Smooth muscle cell (in vitro differentiated cells): ENCODE results near the gene SENP1. TPM values are rescaled to one million over a fixed set of nuclear protein-coding genes. Genes with fewer than 3 reads are reported as not detected.

ENCODE experiments used
- DNase-seq: peaks from one replicate; lab custom pipeline; 2025; ENCODE audit not compliant: unreplicated experiment; lab: John Stamatoyannopoulos, UW
- H2AFZ ChIP-seq: fragments of 200-600 bp; sonication (generic); 2 replicates; pipeline ENCODE4 v1.6.0; 2016; ENCODE audit warnings: antibody characterized with exemption, low read depth, mild to moderate bottlenecking
- H3F3A ChIP-seq: fragments of 200-600 bp; sonication (generic); 2 replicates; pipeline ENCODE4 v1.6.0; 2017; ENCODE audit warnings: antibody characterized with exemption, low read depth
- H3K27ac ChIP-seq: fragments of 200-600 bp; sonication (generic); 2 replicates; pipeline ENCODE4 v1.5.1; 2016; ENCODE audit warnings: low read depth, mild to moderate bottlenecking
- H3K27me3 ChIP-seq: fragments of 200-600 bp; sonication (generic); 2 replicates; pipeline ENCODE4 v1.6.1; 2016; ENCODE audit warnings: low read depth, mild to moderate bottlenecking
- H3K36me3 ChIP-seq: fragments of 200-600 bp; sonication (generic); 2 replicates; pipeline ENCODE4 v1.5.1; 2016; ENCODE audit warnings: low read depth
- H3K4me1 ChIP-seq: fragments of 200-600 bp; sonication (generic); 2 replicates; pipeline ENCODE4 v1.5.1; 2016; ENCODE audit warnings: low read depth
- H3K4me2 ChIP-seq: fragments of 200-600 bp; sonication (generic); 2 replicates; pipeline ENCODE4 v1.6.0; 2016; ENCODE audit warnings: mild to moderate bottlenecking
- H3K4me3 ChIP-seq: fragments of 200-600 bp; sonication (generic); 2 replicates; pipeline ENCODE4 v1.5.1; 2016; ENCODE audit warnings: mild to moderate bottlenecking
- H3K79me2 ChIP-seq: fragments of 200-600 bp; sonication (generic); 2 replicates; pipeline ENCODE4 v1.6.0; 2016; ENCODE audit warnings: low read depth, mild to moderate bottlenecking
- H3K9ac ChIP-seq: fragments of 200-600 bp; sonication (generic); 2 replicates; pipeline ENCODE4 v1.6.0; 2016; ENCODE audit warnings: low read depth
- H3K9me3 ChIP-seq: fragments of 200-600 bp; sonication (generic); replicated peaks from 2 replicates; pipeline ENCODE4 v1.5.1; 2016; ENCODE audit warnings: low read depth
- H4K20me1 ChIP-seq: fragments of 200-600 bp; sonication (generic); 2 replicates; pipeline ENCODE4 v1.6.0; 2016; ENCODE audit warnings: low read depth
- CTCF ChIP-seq: fragments of 200-600 bp; sonication (generic); IDR thresholded peaks from 2 replicates; pipeline ENCODE4 v1.5.1; 2017; ENCODE audit warnings: borderline replicate concordance, mild to moderate bottlenecking, antibody characterized with exemption; ENCODE audit not compliant: insufficient read depth, poor library complexity, severe bottlenecking
- whole genome bisulfite sequencing: methylation state at CpG from one replicate; pipeline ENCODE4 v1.1.7; 2016; ENCODE audit warnings: low lambda C conversion rate; 5-methylcytosine and 5-hydroxymethylcytosine counted together
- microRNA-seq: library from miRNA; unstranded; fragments of <30 nt; microRNA quantifications from one replicate; pipeline ENCODE4, GENCODE V29; 2016; ENCODE audit warnings: borderline number of aligned reads
- polyA plus RNA-seq: library from polyadenylated mRNA; unstranded; fragments of >200 nt; fragmentation: Nextera tagmentation; extraction: Ambion mirVana; gene quantifications from 2 replicates; pipeline ENCODE4 v1.2.1, GENCODE V29; 2016
- small RNA-seq: library from RNA; depleted of rRNA; stranded (forward); fragments of <200 nt; gene quantifications from one replicate; pipeline ENCODE3, GENCODE V24; 2014
- total RNA-seq: library from RNA; depleted of rRNA; stranded (reverse); fragments of >200 nt; gene quantifications from 2 replicates; pipeline ENCODE4 v1.2.3, GENCODE V29; 2014

Gene SENP1
- total and polyA plus RNA-seq, 2 experiments from 2014 or later = 6.7 to 25.8 TPM

DNA sequence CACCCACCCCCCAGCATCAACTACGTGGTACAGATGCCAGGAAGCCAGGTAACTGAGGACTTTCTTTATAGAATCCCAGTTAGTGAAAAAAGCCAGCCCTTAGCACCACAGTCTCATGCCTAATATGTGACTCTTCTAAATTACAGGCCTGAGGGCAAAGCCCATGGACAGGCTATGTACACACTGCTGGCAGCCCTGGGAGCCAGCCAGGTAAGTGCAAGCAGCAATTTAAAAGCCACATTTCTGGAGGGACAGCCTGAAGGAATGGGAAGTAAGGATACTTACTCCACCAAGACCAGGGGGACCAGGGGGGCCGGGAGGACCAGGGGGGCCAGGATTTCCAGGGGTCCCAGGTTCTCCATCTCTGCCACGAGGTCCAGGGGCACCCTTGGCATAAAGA, 108.6 kb downstream of the SENP1 start:
- no peak overlapping the region for H3K9ac ChIP-seq
- no peaks in the 10 kb centered on the region for H3K79me2 ChIP-seq
- peaks cover 6% of the 10 kb centered on the region for H3F3A ChIP-seq
- H3K36me3 ChIP-seq = no peaks in the 10 kb centered on the region
- no peak for DNase-seq
- WGBS = 44% methylated on average over 3 of the region's 3 CpGs
- H3K27me3 ChIP-seq = peaks cover 27% of the 10 kb centered on the region
- no peak for TF ChIP-seq CTCF
- no peak overlapping the region for H3K27ac ChIP-seq
- no peak overlapping the region for H3K4me2 ChIP-seq
- peaks cover 3% of the 10 kb centered on the region for H3K4me1 ChIP-seq
- no peaks in the 10 kb centered on the region for H3K9me3 ChIP-seq
- no peaks in the 10 kb centered on the region for H4K20me1 ChIP-seq
- H2AFZ ChIP-seq = no peak overlapping the region
- no peak overlapping the region for H3K4me3 ChIP-seq

GRCh38 chr12:47995981-47996401, 109.9 kb downstream of the SENP1 start:
- no peaks in the 10 kb centered on the region for H3K36me3 ChIP-seq
- no peak overlapping the region for H3K9ac ChIP-seq
- no peak overlapping the region for H2AFZ ChIP-seq
- H3K4me1 ChIP-seq = peaks cover 9% of the 10 kb centered on the region
- H3F3A ChIP-seq = no peaks in the 10 kb centered on the region
- no peaks in the 10 kb centered on the region for H4K20me1 ChIP-seq
- 90% methylated on average over 4 of the region's 4 CpGs for WGBS
- TF ChIP-seq CTCF = no peak
- DNase-seq = no peak
- H3K9me3 ChIP-seq = no peaks in the 10 kb centered on the region
- H3K4me2 ChIP-seq = no peak overlapping the region
- H3K79me2 ChIP-seq = no peaks in the 10 kb centered on the region
- H3K27ac ChIP-seq = no peak overlapping the region
- no peak overlapping the region for H3K4me3 ChIP-seq
- peaks cover 23% of the 10 kb centered on the region for H3K27me3 ChIP-seq

DNA sequence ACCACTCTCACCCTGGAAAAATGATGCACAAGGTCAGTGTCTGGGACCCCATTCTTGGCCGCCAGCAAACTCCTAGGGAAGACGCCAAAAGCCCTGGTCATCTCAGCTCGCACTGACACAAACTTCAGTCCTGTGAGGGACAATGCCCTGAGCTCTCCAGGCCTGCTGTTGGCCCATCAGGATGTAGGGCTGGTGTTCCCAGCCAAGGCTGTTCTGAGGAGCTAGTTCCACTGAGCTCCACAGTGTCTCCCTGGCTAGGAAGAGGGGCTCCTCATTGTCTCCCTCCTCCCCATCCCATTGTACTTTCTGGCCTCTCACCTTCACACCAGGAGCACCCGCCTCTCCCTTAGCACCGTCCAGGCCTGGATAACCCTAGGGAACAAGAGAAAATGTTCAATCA, 112.4 kb downstream of the SENP1 start:
- 92% methylated on average over 5 of the region's 5 CpGs for WGBS
- Histone ChIP-seq H3F3A (no peaks in the 10 kb centered on the region), H3K4me3 (no peak overlapping the region), H3K4me1 (peaks cover 17% of the 10 kb centered on the region), H4K20me1 (no peaks in the 10 kb centered on the region), H3K9me3 (no peaks in the 10 kb centered on the region), H3K27me3 (peaks cover 13% of the 10 kb centered on the region), H3K79me2 (no peaks in the 10 kb centered on the region), H3K4me2 (no peak overlapping the region), H2AFZ (no peak overlapping the region), H3K36me3 (no peaks in the 10 kb centered on the region), H3K9ac (no peak overlapping the region), H3K27ac (no peak overlapping the region)
- no peak for TF ChIP-seq CTCF
- no peak for DNase-seq

Small RNA genes lying within 50 kb of the gene (microRNA-seq; reads per million reads assigned to microRNA genes)
- 12.9 reads per million, percentile 18 among the genes with 10 or more reads in this experiment for gene MIR6505

Small RNA genes lying within 50 kb of the gene (small RNA-seq; reads per million reads assigned to genes)
- gene MIR6505 (0.45 reads per million, percentile 15 among the genes with 10 or more reads in this experiment), gene RNU6-1203P (not detected)

Other genes starting within 250 kb of the SENP1 start
- gene VDR, start 201.1 kb downstream of the SENP1 start, total RNA-seq = 6.5 and 16.5 TPM in 2 replicates
- gene VDR, start 201.1 kb downstream of the SENP1 start, polyA plus RNA-seq = 6.4 and 8.0 TPM in 2 replicates
- gene TMEM106C, start 142.5 kb downstream of the SENP1 start, total RNA-seq = 58.8 and 58.9 TPM in 2 replicates
- gene TMEM106C, start 142.5 kb downstream of the SENP1 start, polyA plus RNA-seq = 42.7 and 60.9 TPM in 2 replicates
- gene COL2A1, start 101.6 kb downstream of the SENP1 start, total RNA-seq = 1.6 and 8.6 TPM in 2 replicates
- gene COL2A1, start 101.6 kb downstream of the SENP1 start, polyA plus RNA-seq = 1.6 and 2.8 TPM in 2 replicates
- gene PFKM, start 13.3 kb upstream of the SENP1 start, total RNA-seq = 26.6 and 35.7 TPM in 2 replicates
- 37.1 and 38.3 TPM in 2 replicates for gene PFKM, start 13.3 kb upstream of the SENP1 start, polyA plus RNA-seq
- 26.9 and 31.1 TPM in 2 replicates for gene ASB8, start 51.4 kb upstream of the SENP1 start, total RNA-seq
- 18.0 and 25.4 TPM in 2 replicates for gene ASB8, start 51.4 kb upstream of the SENP1 start, polyA plus RNA-seq
- gene CCDC184, start 77.6 kb upstream of the SENP1 start, total RNA-seq = 23.7 and 36.6 TPM in 2 replicates
- 56.1 and 74.1 TPM in 2 replicates for gene CCDC184, start 77.6 kb upstream of the SENP1 start, polyA plus RNA-seq
- not detected in 2 replicates for gene OR10AD1, start 97.2 kb upstream of the SENP1 start, total RNA-seq
- not detected in 2 replicates for gene OR10AD1, start 97.2 kb upstream of the SENP1 start, polyA plus RNA-seq
- gene ZNF641, start 244.8 kb upstream of the SENP1 start, total RNA-seq = 28.1 and 61.4 TPM in 2 replicates
- 19.4 and 22.6 TPM in 2 replicates for gene ZNF641, start 244.8 kb upstream of the SENP1 start, polyA plus RNA-seq